DMS153 (cell line): Measurements from ENCODE around the gene DCTD.

Experiments used
- DNase-seq: peaks from one replicate; lab custom pipeline; 2025; lab: John Stamatoyannopoulos, UW

DCTD gene

DNA sequence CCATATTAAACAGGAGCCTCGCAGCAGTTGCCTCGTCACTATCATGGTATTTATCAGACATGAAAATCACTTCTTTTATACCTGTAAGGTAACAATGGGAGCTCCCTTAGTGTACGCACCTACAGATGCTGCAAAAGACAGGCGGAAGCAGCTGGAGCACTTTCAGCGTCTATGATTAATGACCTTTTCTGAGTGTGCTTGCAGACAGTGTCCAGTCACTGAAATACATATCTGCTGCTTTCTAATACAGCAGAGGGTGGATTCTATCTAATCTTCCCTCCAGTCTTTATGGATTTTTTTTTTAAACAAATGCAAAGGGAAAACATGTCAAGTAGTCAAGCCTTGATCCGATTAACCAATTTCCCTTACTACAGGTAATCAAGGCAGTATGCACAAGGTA lies 24.1 kb downstream of the DCTD start:
- peak; percentile 17 for DNase-seq

DNA sequence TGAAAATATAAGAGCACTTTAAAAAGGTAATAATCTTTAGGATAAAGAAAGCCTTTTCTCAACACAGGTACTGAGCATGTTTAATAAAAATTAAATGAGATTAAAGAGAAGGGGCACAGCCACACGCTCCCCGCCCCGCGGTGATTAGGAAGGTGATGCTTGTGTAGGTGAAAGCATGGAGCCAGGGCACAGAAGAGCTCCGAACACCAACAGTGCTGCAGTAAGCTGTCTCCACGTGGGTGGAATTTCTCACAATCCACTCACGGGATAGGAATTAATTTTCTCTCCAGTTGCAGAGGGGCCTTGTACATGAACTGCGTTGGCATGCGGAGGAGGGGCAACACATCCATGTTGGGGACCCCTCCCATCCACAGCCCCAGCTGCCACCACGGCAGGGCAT lies 27.0 kb downstream of the DCTD start:
- no peak for DNase-seq

DNA sequence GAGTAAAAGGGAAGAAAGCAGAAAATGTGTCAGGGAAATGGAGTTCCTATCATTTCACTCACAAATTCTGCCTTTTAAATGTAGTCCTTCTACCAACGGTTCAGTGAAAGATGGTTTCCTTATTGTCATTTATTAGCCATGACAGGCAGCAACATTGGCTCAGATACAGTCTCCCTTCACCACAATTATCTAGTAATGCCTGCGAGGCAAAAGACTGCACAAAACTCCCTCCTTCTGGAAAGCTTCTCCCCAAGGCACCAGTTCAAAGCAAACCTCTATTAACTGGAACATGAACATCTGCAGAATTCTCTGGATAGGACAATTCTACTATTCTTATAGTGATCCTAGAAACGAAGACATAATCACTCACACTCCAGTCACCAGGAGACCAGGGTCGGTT lies 28.3 kb downstream of the DCTD start:
- no peak for DNase-seq

DNA sequence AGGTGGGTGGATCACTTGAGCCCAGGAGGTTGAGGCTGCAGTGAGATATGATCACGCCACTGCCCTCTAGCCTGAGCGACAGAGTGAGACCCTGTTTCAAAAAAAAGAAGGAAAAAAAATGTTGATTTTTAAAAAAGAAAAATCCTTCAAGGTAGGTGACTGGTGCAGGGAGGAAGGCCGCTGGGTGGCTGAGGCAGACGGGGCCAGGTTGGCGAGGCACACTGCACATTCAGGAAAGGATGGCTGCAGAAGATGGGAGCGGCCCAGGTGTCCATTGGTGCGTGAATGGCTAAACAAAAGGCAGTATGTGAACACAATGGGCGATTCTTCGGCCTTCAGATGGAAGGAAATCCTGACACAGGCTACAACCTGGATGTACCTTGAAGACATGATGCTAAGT lies 30.4 kb downstream of the DCTD start:
- DNase-seq: no peak

GRCh38 chr4:182886205-182886604 lies 31.0 kb downstream of the DCTD start:
- no peak for DNase-seq

GRCh38 chr4:182885738-182886077 lies 31.5 kb downstream of the DCTD start:
- DNase-seq: no peak

DNA sequence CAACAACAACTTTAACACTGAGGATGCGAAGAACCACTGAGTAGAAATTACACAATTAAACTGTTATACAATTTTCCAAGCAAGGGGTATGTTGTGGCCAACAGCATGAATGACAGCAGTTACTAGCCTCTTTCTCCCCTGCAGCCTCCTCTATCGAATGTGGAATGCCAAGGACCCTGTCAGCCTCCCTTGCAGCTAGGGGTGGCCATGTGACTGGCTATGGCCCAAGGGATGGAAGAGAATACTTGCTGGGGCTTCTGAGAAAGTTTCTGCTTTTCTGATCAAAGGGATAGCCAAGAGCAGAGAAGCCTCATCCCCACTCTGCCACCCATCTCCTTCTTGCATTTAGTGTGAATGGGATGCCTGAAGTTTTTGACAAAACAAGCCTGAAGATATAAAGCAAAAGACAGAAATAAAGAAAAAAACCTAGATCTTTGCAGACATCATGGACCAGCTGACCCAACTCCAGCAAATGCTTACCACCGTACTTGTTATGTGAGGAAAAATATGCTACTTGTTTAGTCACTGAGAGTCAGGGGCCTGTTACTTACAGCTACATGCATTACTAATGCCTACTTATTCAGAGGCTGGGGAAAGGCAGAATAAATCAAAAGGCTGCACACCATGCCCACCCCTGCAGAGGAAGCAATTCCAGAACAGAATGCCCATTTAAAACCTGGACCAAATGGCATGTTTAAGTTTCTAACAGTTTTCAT lies 32.0 kb downstream of the DCTD start:
- DNase-seq: no peak

DNA sequence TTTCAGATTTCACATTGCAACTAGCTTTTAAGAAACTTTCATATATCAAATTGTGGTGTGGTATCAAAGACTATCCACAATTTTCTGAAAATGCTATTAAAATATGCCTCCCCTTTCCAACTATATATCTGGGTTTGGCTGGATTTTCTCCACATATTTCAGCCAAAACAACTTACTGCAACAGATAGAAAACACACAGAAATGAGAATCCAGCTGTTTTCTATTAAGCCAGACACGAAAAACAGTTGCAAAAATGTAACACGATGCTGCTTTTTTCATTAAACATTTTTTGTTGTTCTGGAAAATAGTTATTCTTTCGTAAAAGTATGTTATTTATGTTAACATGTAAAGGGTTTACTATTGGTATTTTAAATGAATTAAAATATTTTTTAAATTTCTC lies 33.1 kb downstream of the DCTD start:
- no peak for DNase-seq

DNA sequence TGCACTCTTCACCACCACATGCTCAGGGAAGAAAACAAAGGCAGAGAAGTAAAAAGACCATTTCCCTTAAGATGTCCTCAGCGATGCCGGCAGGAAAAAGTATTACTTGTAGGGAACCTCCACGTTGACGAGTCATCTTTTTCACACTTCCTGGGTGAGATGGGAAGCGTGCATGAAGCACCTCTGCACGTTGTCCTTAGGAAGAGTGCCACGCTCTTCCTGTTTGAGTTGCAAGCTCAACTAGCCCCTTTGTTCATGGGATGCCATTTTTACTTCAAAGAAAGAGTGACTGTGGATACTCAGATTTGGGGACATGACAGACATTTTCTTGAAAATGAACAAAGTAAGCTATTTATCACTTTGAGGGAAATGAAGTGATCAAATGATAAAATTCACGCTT lies 33.8 kb downstream of the DCTD start:
- DNase-seq: no peak

DNA sequence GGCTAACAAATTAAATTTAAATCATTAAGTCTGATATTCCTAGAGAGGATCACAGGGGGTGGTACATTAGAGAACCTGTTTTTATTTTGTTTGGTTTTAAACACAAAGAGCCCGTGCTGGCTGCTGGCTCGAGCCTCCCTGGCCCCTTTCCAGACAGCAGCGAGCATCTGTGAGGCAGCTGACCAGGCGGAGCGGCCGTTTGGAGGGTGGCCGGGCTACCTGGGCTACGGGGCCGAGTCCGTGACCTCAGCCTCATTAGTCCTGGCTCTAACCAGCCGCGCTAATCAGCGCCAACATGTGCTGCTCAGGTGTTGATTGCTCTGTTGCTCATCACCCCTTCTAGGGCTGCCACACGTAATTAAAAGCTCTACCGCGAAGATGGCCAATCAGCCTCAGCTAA lies 35.3 kb downstream of the DCTD start:
- DNase-seq: no peak

DNA sequence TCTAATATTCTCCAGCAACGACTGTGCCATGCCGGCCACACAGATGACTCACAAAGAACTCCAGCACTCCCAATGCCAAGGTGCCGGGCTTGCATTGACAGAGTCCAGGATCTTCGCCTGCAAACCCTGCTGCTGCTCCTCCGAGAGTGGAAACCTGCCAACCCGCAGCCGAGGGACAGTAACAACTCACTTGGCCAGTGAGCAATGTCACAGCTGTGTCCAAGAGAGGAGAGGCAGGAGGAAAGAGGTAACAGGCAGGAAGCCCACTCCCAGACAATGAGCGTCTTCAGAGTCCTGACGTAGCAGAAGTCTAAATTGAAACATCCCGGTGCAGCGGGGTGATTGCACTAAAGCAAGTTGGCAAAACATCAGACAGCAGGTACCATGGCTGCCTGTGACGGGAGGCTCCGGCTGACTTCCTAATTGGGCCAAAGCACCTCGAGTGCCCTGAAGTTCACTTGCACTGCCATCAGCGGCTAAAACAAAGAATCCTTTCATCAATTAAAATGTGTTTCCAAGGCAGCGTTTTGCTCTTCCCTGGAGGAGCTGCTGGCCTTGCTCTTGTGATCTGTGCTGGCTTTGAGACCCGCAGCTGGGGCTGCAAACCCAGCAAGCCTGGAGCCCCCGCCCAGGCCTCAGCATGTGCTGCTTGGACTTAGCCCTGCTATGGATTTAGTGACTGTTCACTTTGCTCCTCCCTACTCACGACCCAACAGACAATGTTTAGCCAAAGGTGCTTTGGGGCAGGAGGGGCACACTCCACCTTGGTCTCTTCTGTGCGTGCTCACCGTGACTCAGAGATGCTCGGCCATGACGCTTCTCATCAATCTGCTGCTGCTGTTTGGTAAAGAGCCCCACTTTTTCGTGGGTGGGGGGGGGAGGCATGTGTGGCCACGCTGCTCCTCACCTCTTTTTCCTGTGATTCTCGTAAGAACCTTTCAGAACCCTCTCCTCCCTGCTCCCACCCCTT lies 36.5 kb downstream of the DCTD start:
- DNase-seq: no peak

DNA sequence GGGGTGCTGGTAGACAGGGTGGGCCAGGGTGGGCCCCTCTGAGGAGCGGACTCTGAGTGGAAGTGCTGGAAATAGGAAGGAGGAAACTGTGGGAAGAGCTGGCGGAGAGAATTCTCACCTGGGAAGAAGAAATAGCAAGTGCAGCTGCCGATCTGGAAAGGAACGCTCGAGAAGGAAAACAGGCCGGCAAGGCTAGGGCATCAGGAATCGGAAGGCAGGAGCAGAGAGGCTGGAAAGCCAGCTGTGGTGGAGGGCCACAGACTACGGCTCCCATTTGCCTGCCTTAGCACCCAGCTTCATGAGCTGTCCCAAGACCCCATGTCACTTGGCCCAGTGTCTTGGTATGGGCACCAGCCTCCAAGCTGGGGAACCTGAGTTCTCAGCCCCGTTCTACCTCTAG lies 37.3 kb downstream of the DCTD start:
- no peak for DNase-seq

- DNase-seq: no peak
Measured at GRCh38 chr4:182878633-182879495, 38.3 kb downstream of the DCTD start.

GRCh38 chr4:182877326-182877883 lies 39.8 kb downstream of the DCTD start:
- DNase-seq: no peak

- DNase-seq: no peak
Measured at GRCh38 chr4:182876427-182876826, 40.8 kb downstream of the DCTD start.

DNA sequence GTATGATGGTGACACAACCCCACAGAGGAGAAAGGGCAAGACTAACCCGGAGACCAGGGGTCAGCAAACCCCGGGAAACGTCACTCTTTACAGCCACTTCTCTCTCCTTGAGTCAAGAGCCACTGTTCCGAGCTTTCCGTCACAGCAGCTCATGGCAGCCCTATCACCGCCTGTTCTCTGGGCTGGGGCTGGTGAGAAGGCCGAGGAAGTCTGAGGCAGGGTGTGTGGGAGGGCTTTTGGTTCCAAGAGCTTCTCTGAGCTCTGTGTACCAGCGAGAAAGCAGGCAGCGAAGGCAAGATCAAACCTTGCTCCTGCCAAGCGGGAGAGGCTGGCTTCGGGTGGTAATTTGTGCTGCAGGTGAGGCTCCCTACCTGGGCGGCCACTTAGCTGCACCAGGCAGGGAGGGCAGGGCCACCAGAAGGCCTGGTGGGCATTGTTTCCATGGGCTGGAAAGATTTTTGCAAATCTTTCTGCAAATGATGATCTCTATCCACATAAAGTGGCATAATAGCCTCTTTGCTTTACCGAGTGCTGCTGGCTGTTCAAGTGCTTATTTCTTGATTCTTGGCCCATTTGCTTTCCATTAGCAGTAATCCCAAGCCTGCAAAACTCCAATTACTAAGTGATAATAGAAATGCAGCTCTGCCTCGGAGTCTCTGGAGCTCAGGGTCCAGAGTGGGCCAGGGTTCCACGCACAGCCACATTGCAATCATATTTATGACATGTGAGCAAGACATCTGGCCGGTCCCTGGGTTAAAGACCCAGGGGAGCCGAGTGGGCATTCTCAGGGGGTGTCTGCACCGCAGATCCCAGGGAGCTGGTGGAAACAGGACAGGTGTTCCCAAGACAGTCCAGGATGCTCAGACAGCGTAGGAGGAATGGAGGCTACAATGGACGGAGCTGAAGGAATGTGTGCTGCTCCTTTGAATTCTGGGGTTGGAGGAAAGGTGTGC lies 41.5 kb downstream of the DCTD start:
- DNase-seq: no peak

- no peak for DNase-seq
Measured at GRCh38 chr4:182874797-182875345, 42.3 kb downstream of the DCTD start.

DNA sequence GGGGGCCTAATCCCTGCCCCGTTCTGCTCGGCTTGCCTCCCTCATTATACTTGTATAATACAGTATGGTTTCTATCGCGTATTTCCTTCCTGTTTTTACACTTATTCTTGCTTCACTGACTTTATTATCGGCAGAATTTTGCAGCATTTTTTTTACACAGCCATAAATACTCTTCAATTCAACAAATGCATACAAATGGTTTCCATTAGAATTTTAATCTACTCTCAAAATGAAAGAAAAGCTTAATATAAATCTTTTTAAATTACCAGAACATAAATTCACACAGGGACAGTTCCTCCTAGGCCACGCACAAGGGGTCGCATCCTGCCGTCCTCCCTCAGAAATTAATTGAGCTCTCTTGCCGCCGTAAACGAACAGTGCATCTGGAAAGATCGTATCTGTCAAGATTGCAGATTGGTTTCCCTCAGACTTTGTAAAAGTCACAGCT lies 42.9 kb downstream of the DCTD start:
- no peak for DNase-seq

DNA sequence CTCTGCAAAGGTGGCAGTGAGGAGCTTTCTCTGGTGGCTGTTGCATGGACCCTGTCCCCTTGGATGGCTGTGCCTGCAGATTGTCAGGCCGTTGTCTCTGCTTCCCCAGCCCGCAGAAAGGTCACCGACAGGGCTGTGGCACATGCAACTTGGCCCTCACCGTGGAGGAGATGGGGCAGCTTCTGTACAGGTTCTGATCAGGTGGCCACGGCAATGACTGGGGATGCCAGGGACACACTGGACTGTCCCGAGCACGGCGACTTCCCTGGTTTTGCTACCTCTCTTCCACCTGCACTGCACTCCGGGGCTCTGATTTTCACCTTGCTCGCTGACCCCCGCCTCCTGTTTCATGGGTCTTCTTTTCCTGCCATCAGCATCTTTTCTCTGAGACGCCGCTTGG lies 43.5 kb downstream of the DCTD start:
- DNase-seq: no peak

- no peak for DNase-seq
Measured at GRCh38 chr4:182873289-182873688, 43.9 kb downstream of the DCTD start.

- no peak for DNase-seq
Measured at GRCh38 chr4:182872886-182873285, 44.3 kb downstream of the DCTD start.
